ENCODE data around the gene ACAT1.

GRCh38 chr11:108170184-108170583 is 48.8 kb downstream of the ACAT1 start:
- TF ChIP-seq CTCF (IDR thresholded peaks at IDR 0.05; ENCODE audit: insufficient read depth, low read depth, low read length) = no peak
- TF ChIP-seq EZH2 (IDR thresholded peaks at IDR 0.05; ENCODE audit: insufficient read depth, low read length) = no peak
